ENCODE measurements around the gene AGXT2.
"Not testable (repeated sequence)": the region's sequence is repeated elsewhere in the genome, so short reads cannot be mapped to it uniquely, and the experiment has no call there.

- not testable (repeated sequence) for TF ChIP-seq CTCF, POLR2A (IDR thresholded peaks at IDR 0.05)
Observed at GRCh38 chr5:35035929-35036328, 11.8 kb downstream of the AGXT2 start.

All from adrenal gland (tissue), 5 donors.